Peyer's patch (tissue), 4 donors: ENCODE measurements around the gene PRRG4. TPM values are rescaled to one million over a fixed set of nuclear protein-coding genes. Genes with fewer than 3 reads are reported as not detected.
"Not testable (repeated sequence)": the region's sequence is repeated elsewhere in the genome, so short reads cannot be mapped to it uniquely, and the experiment has no call there.

Experiments used
- DNase-seq, 3 donors: peaks; one replicate each; pipeline ENCODE4 v3.0.0-alpha.2; 2017 to 2019
- H3K27ac ChIP-seq, 4 donors: fragments of 200-600 bp; sonication (generic); one replicate each; pipeline ENCODE4 v1.5.1; 2016 to 2019
- H3K27me3 ChIP-seq, 2 donors: fragments of 200-600 bp; sonication (generic); one replicate each; pipeline ENCODE4 v1.5.1; 2019
- H3K36me3 ChIP-seq, 3 donors: fragments of 200-600 bp; sonication (generic); one replicate each; pipeline ENCODE4 v1.5.1; 2016 to 2019
- H3K4me1 ChIP-seq, 4 donors: fragments of 200-600 bp; sonication (generic); one replicate each; pipeline ENCODE4 v1.5.1; 2016 to 2019
- H3K4me3 ChIP-seq, 4 donors: fragments of 200-600 bp; sonication (generic); 1 replicate in 3 of 4; 2 replicates in 1 of 4; pipeline ENCODE4 v1.5.1; 2016 to 2019; ENCODE audit warnings: mild to moderate bottlenecking in 1 of 4
- H3K9me3 ChIP-seq, 4 donors: fragments of 200-600 bp; sonication (generic); one replicate each; pipeline ENCODE4 v1.5.1; 2016 to 2019; ENCODE audit warnings: mild to moderate bottlenecking in 1 of 4
- CTCF ChIP-seq, 6 experiments: fragments of 450-650 bp in 4 of 6; fragments of 200-600 bp in 2 of 6; sonication (generic) in 1 of 6; IDR thresholded peaks; one replicate each; pipeline ENCODE4 v1.5.1; 2017 to 2019; ENCODE audit warnings: antibody characterized with exemption in 6 of 6, mild to moderate bottlenecking in 3 of 6, moderate library complexity in 1 of 6
- POLR2A ChIP-seq, 2 donors: fragments of 450-650 bp; IDR thresholded peaks; one replicate each; pipeline ENCODE4 v1.5.1; 2017; ENCODE audit warnings: antibody characterized with exemption in 2 of 2, mild to moderate bottlenecking in 2 of 2, moderate library complexity in 2 of 2
- total RNA-seq, 4 donors: library from RNA; depleted of rRNA; stranded (reverse); fragments of >200 nt; gene quantifications; one replicate each; pipeline ENCODE4 v1.1.0, GENCODE V29; 2016

Gene PRRG4
- total RNA-seq, 4 donors from 2014 or later, result 3.3 to 16.1 (median 9.8) TPM

DNA sequence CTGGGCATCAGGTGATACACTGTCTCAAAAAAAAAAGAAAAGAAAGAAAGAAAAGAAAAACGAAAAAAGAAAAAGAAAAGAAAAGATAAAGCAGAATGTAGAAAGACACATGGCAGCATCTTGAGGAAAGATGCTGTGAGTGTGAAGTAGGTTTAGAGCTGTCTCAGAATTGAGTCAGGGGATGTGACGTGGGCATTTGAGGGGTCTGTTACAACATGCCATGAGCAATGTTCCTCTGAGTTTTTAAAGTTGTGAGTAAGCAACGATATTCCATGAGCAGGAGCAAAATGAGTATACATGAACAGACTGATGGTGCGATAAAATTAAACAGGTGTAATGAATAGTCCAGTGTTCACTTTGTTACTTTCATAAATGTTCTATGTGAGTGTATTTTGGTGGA is 51.6 kb downstream of the PRRG4 start:
- DNase-seq, result no peak
- Histone ChIP-seq H3K9me3 (no peaks in the 10 kb centered on the region), H3K27me3 (no peaks in the 10 kb centered on the region), H3K4me1 (no peaks in the 10 kb centered on the region), H3K36me3 (no peaks in the 10 kb centered on the region), H3K4me3 (no peak overlapping the region), H3K27ac (no peak overlapping the region)
- TF ChIP-seq CTCF (IDR thresholded peaks at IDR 0.05), result no peak
- no peak for TF ChIP-seq POLR2A (IDR thresholded peaks at IDR 0.05)

DNA sequence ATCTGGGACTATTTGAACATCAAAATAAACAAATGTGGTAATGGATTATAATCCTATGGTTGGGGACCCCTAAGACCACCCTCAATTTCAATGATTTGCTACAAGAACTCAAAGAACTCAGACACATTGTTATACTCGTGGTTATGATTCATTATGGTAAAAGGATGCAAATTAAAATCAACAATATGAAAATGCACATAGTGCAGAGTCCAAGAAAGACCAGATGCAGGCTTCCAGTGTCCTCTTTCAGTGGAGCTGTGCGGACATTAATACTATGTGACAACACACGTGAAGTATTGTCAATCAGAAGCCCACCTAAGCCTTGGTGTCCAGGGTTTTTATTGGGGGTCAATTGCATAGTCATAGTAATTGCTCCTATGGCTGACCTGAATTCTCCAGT is 53.7 kb downstream of the PRRG4 start:
- no peaks in the 10 kb centered on the region for H3K4me1 ChIP-seq
- no peak overlapping the region for H3K27ac ChIP-seq
- DNase-seq, result no peak
- no peak for TF ChIP-seq CTCF (IDR thresholded peaks at IDR 0.05)
- no peak for TF ChIP-seq POLR2A (IDR thresholded peaks at IDR 0.05)
- no peaks in the 10 kb centered on the region for H3K27me3 ChIP-seq
- H3K9me3 ChIP-seq, result no peaks in the 10 kb centered on the region
- H3K36me3 ChIP-seq, result no peaks in the 10 kb centered on the region
- no peak overlapping the region for H3K4me3 ChIP-seq

- DNase-seq, result no peak
- TF ChIP-seq POLR2A (IDR thresholded peaks at IDR 0.05) (no peak), CTCF (IDR thresholded peaks at IDR 0.05) (no peak)
- H3K4me1 ChIP-seq, result no peaks in the 10 kb centered on the region
- no peak overlapping the region for H3K4me3 ChIP-seq
- H3K27me3 ChIP-seq, result no peaks in the 10 kb centered on the region
- no peaks in the 10 kb centered on the region for H3K36me3 ChIP-seq
- no peak overlapping the region for H3K27ac ChIP-seq
- H3K9me3 ChIP-seq, result no peaks in the 10 kb centered on the region
Observed at GRCh38 chr11:32884023-32884422, 54.3 kb downstream of the PRRG4 start.

GRCh38 chr11:32884770-32885384 is 55.1 kb downstream of the PRRG4 start:
- Histone ChIP-seq H3K27ac (no peak overlapping the region), H3K4me3 (no peak overlapping the region), H3K27me3 (no peaks in the 10 kb centered on the region), H3K9me3 (no peaks in the 10 kb centered on the region), H3K4me1 (no peaks in the 10 kb centered on the region), H3K36me3 (no peaks in the 10 kb centered on the region)
- no peak for TF ChIP-seq POLR2A (IDR thresholded peaks at IDR 0.05)
- peak in 4 of 6 experiments; percentile 17 to 49 (median 41) for TF ChIP-seq CTCF (IDR thresholded peaks at IDR 0.05)
- DNase-seq, result no peak

DNA sequence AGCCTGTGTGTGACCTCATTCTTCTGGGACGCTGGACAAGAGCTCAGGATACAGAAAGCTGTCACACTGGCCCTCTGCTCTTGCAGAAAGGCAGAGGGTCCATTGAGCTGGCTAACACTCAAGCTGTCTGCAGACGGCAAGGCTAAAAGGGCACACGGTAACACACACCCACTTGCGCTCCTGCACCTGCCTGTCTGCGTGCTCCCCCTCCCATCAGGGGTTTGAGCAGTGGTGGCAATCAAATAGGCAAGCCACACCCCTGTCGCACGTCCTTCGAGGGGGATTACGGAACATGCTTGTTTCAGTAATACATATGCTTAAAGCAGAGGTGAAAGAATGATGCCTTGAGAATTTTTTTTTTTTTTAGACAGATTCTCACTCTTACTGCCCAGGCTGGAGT is 55.8 kb downstream of the PRRG4 start:
- TF ChIP-seq POLR2A (IDR thresholded peaks at IDR 0.05), result no peak
- no peak for TF ChIP-seq CTCF (IDR thresholded peaks at IDR 0.05)
- Histone ChIP-seq H3K27ac (no peak overlapping the region), H3K36me3 (no peaks in the 10 kb centered on the region), H3K27me3 (no peaks in the 10 kb centered on the region), H3K9me3 (no peaks in the 10 kb centered on the region), H3K4me3 (no peak overlapping the region), H3K4me1 (no peaks in the 10 kb centered on the region)
- DNase-seq, result no peak

- DNase-seq, result no peak
- Histone ChIP-seq H3K4me1 (peaks cover 0 to under 1% (median 0%) of the 10 kb centered on the region in 4 donors), H3K9me3 (no peaks in the 10 kb centered on the region), H3K4me3 (no peak overlapping the region), H3K36me3 (no peaks in the 10 kb centered on the region), H3K27me3 (no peaks in the 10 kb centered on the region), H3K27ac (no peak overlapping the region)
- TF ChIP-seq POLR2A (IDR thresholded peaks at IDR 0.05), result no peak
- TF ChIP-seq CTCF (IDR thresholded peaks at IDR 0.05), result no peak
Observed at GRCh38 chr11:32886180-32886579, 56.5 kb downstream of the PRRG4 start.

DNA sequence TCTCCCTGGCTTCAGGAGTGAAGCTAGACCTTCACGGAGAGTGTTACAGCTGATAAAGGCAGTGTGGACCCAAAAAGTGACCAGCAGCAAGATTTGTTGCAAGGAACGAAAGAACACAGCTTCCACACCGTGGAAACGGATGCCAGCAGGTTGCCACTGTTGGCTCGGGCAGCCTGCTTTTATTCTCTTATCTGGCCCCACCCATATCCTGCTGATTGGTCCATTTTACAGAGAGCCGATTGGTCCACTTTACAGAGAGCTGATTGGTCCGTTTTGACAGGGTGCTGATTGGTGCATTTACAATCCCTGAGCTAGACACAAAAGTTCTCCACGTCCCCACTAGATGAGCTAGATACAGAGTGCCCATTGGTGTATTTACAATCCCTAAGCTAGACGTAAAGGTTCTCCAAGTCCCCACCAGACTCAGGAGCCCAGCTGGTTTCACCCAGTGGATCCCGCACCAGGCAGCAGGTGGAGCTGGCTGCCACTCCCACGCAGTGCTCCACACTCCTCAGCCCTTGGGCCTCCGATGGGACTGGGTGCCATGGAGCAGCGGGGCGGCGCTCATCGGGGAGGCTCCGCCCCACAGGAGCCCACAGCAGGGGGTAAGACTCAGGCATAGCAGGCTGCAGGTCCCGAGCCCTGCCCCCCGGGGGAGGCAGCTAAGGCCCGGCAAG is 58.1 kb downstream of the PRRG4 start:
- not testable (repeated sequence) for H3K36me3 ChIP-seq, H3K4me3 ChIP-seq, H3K9me3 ChIP-seq, H3K27me3 ChIP-seq, H3K27ac ChIP-seq, H3K4me1 ChIP-seq, DNase-seq

DNA sequence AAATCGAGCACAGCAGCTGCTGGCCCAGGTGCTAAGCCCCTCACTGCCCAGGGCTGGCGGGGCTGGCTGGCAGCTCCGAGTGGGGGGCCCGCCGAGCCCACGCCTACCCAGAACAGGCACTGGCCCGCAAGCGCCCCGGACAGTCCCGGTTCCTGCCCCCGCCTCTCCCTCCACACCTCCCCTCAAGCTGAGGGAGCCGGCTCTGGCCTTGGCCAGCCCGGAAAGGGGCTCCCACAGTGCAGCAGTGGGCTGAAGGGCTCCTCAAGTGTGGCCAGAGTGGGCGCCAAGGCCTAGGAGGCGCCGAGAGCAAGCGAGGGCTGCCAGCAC is 58.6 kb downstream of the PRRG4 start:
- H3K9me3 ChIP-seq, H3K4me3 ChIP-seq, H3K4me1 ChIP-seq, H3K27me3 ChIP-seq, H3K27ac ChIP-seq, H3K36me3 ChIP-seq, DNase-seq: not testable (repeated sequence)
